Measurements from ENCODE around the gene SORCS3.

The SORCS3 gene

GRCh38 chr10:104641187-104641936 lies at the start of gene SORCS3:
SORCS3 (plus strand) TSS chr10:104641290.
- DNase-seq (ENCODE audit: low read depth): no peak

GRCh38 chr10:104591441-104591840 lies 49.6 kb upstream of the SORCS3 start:
- no peak for DNase-seq (ENCODE audit: low read depth)

GRCh38 chr10:104601166-104601565 lies 39.9 kb upstream of the SORCS3 start:
- DNase-seq (ENCODE audit: low read depth): no peak

DNA sequence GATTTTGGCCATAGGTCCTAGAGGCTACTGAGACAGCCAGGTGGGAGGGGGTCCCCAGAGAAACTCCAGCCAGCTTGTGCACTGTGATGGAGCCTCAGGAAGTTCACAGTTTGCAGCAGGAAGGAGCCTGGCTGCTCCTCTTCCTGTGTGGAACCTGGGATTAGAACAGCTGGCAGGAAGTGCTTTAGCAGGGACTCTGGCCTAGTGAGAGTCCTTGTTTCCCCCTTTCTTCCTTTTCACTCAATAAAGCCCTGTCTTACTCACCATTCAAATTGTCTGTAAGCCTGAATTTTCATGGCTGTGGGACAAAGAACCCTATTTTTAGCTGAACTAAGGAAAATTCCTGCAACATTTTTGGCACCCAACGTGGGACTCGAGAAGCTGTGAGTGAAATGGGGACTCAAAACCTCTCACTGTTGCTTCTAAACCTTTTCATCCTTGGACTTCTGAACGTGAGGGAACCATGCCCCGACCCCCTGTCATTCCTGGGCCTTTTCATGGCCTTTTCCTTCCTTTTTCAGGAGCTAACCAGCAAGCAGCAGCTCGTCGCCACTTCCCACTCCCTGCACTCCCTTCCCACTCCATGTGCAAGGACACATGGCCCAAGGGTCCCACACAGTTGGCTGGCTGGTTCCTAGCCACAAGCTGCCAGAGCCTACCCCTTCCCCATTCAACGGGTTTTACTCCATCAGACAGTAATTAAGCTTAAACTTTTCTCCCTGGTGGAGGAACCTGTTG lies 32.8 kb upstream of the SORCS3 start:
- no peak for DNase-seq (ENCODE audit: low read depth)

DNA sequence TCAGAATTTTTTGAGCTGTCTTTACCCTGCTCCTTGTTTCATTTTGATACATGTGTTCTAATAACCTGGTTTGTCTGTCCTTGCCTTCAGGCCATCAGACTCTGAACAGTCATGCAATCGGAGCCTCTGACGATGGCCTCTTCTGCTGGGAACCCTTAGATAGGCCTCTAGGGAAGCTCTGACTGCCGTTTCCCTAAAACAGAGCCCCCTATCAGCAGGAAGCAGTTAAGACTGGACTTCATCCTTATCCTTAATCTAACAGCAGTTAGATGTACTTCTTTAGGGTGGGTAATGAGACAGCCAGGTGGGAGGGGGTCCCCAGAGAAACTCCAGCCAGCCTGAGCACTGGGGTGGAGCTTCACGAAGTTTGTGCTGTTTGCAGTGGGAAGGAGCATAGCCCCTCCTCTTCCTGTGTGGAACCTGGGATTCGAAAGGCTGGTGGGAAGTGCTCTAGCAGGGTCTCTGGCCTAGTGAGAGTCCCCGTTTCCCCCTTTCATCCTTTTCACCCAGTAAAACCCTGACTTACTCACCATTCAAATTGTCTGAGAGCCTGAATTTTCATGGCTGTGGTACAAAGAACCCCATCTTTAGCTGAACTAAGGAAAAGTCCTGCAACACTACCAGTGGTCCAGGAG lies 28.4 kb upstream of the SORCS3 start:
- no peak for DNase-seq (ENCODE audit: low read depth)

GRCh38 chr10:104613406-104613805 lies 27.7 kb upstream of the SORCS3 start:
- no peak for DNase-seq (ENCODE audit: low read depth)

GRCh38 chr10:104614245-104614831 lies 26.8 kb upstream of the SORCS3 start:
- DNase-seq (ENCODE audit: low read depth): no peak

- DNase-seq (ENCODE audit: low read depth): no peak
Measured at GRCh38 chr10:104615136-104615535, 26.0 kb upstream of the SORCS3 start.

- no peak for DNase-seq (ENCODE audit: low read depth)
Measured at GRCh38 chr10:104617831-104618230, 23.3 kb upstream of the SORCS3 start.

GRCh38 chr10:104622175-104622574 lies 18.9 kb upstream of the SORCS3 start:
- DNase-seq (ENCODE audit: low read depth): no peak

- DNase-seq (ENCODE audit: low read depth): no peak
Measured at GRCh38 chr10:104622598-104623209, 18.4 kb upstream of the SORCS3 start.

- DNase-seq (ENCODE audit: low read depth): no peak
Measured at GRCh38 chr10:104630731-104631130, 10.4 kb upstream of the SORCS3 start.

- no peak for DNase-seq (ENCODE audit: low read depth)
Measured at GRCh38 chr10:104631946-104632345, 9.1 kb upstream of the SORCS3 start.

- DNase-seq (ENCODE audit: low read depth): no peak
Measured at GRCh38 chr10:104638861-104639589, 2.1 kb upstream of the SORCS3 start.

- no peak for DNase-seq (ENCODE audit: low read depth)
Measured at GRCh38 chr10:104639590-104640338, 1.3 kb upstream of the SORCS3 start.

DNA sequence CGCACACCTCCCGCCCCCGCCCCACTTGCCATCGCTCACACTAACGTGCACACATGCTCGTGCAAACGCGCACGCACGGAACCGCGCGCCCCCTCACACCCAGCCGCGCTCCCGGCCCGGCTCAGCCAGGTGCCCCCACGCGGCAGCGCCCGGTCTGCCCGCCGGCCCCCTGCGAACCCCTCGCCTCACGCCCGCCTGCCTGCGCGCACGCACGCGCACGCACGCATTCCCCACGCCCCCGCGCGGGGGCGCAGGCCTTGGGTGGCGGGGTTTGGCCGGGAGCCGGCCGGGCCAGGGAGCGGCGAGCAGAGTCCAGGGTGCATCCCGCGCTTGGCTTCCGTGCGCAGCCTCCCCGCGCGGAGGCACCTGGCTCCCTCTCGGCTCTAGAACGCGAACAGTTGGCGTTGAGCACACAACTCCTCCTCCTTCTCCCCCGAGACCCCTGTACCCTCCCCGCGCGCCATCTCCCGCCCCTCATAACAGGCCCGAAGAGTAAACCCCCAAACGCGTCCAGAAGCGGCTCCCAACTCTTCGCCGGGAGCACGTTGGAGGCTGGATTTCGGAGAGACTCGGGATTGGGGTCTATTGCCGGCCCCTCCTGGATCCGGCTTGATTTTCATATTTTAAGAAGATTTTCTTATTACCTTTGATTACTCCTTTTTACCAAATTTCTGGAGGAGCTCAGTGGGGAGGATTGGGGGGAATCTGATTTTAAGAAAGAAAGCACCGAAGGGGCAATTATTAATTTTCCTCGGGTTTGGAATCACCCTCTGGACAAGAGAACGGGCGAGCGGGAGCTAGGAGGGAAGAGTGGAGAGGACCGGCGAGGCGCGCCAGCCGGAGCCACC lies 527 bp upstream of the SORCS3 start:
- DNase-seq (ENCODE audit: low read depth): no peak

DNA sequence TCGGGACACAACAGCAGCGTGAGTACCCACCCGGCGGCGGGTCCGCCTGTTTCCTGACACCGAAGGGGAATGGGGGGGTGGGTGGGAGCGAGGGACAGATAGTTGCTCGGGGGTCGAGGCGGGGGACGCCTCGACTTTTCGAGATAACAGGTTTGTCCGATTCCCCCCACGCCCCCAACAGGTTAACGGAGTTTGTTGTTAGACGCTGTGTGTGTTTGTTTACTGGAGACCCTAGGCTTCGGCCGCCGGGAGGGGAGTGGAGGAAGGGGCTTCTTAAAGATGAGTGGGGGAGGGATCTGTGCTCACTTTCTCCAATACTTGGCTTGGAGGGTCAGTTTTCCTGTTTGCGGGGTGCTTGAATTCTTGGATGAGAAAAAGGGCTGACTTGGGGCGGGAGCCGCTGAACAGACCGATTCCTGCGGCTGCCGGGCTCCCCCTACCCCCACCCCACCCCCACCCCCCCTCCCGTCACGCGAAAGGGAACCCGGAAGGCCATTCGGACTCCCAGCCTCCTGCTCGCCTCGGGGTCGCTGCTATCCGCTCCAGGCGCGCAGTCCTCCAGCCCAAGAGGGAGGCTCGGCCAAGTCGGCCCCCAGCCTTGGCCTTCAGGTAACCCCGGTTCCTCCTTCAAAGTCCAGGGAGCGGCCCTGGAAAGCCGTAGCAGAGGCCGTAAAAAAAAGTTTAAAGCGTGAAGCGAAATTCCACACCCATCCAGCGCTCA lies 1.0 kb downstream of the SORCS3 start:
- no peak for DNase-seq (ENCODE audit: low read depth)

DNA sequence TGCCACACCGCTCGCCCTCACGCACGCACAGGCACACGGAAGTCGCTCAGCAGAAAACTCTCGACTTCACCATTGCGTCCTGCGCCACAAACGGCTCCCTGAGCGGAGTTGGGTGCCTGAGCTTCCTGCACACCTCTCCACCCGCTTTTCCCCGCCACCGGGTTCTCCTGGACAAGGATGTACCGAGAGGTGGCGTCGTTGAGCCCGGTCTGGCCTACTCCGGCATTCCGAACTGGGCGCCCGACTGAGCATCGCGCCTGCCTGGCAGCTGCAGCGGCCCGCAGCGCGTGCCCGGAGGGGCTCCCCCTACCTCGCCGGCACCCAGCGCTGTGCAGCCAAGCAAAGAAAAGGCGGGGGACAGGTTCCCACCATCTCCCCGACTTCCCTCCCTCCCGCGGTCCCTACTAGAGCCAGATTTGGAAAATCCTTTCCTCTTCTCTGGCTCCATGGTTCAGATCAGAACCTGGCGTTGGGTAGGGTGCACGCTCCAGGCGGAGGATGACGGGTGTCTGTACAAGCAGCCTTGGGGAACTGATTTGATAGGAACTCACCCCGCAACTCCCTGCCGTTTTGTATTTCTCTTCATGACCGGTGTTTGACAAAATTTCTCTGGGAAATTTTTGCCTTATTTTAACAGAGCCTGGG lies 1.7 kb downstream of the SORCS3 start:
- DNase-seq (ENCODE audit: low read depth): no peak

DNA sequence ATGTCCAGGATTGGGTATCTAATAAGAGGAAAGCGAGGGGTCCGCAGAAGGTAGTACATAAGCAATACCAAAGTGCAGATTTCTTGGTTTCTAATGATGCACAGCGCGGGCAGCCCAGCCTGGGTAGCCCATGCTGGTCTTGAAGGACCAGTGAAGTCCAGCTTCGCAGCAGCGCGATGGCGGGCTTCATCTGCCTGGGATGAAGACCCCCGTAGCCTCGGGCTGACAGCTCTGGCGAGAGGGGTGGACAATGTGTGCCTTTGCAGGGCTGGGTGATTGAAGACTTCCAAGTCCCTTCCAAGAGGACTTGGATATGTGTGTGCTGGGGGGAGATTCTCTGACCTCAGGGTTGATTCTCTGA lies 2.2 kb downstream of the SORCS3 start:
- no peak for DNase-seq (ENCODE audit: low read depth)

Measured in stimulated activated CD8-positive, alpha-beta memory T cell treated with anti-CD3 and anti-CD28 coated beads, Interleukin-15, amount 100 ng/mL, for 1 hour (primary cell).